Stimulated activated CD4-positive, alpha-beta T cell treated with anti-CD3 and anti-CD28 coated beads, Interleukin-12 subunit alpha, Interleukin-12 subunit beta, amount 100 ng/mL, for 4 hours (primary cell): Measurements from ENCODE around the gene TTC12.

ENCODE experiments used
- DNase-seq: peaks from one replicate; pipeline ENCODE4 v3.0.0-alpha.2; 2020

The TTC12 gene

GRCh38 chr11:113331441-113331840 lies 17.1 kb downstream of the TTC12 start:
- DNase-seq, result no peak

- DNase-seq, result no peak
Measured at GRCh38 chr11:113332023-113332422, 17.6 kb downstream of the TTC12 start.

GRCh38 chr11:113332638-113333329 lies 18.4 kb downstream of the TTC12 start:
- DNase-seq, result no peak

- no peak for DNase-seq
Measured at GRCh38 chr11:113334183-113334582, 19.8 kb downstream of the TTC12 start.

GRCh38 chr11:113338730-113339129 lies 24.3 kb downstream of the TTC12 start:
- no peak for DNase-seq

GRCh38 chr11:113339929-113340589 lies 25.7 kb downstream of the TTC12 start:
- no peak for DNase-seq

- DNase-seq, result no peak
Measured at GRCh38 chr11:113341388-113342165, 27.2 kb downstream of the TTC12 start.

GRCh38 chr11:113345978-113346377 lies 31.6 kb downstream of the TTC12 start:
- DNase-seq, result no peak

- no peak for DNase-seq
Measured at GRCh38 chr11:113349528-113349927, 35.1 kb downstream of the TTC12 start.

- DNase-seq, result no peak
Measured at GRCh38 chr11:113350336-113351067, 36.1 kb downstream of the TTC12 start.

GRCh38 chr11:113351068-113351450 lies 36.7 kb downstream of the TTC12 start:
- DNase-seq, result no peak

GRCh38 chr11:113351480-113351879 lies 37.1 kb downstream of the TTC12 start:
- DNase-seq, result no peak

GRCh38 chr11:113356203-113356602 lies 41.8 kb downstream of the TTC12 start:
- no peak for DNase-seq

GRCh38 chr11:113363406-113363805 lies 49.0 kb downstream of the TTC12 start:
- DNase-seq, result no peak

- no peak for DNase-seq
Measured at GRCh38 chr11:113363996-113364641, 49.7 kb downstream of the TTC12 start.

- no peak for DNase-seq
Measured at GRCh38 chr11:113365895-113366294, 51.5 kb downstream of the TTC12 start.

- DNase-seq, result no peak
Measured at GRCh38 chr11:113369411-113369810, 55.0 kb downstream of the TTC12 start.

- DNase-seq, result no peak
Measured at GRCh38 chr11:113370634-113371033, 56.3 kb downstream of the TTC12 start.

- DNase-seq, result no peak
Measured at GRCh38 chr11:113372309-113372708, 57.9 kb downstream of the TTC12 start.

GRCh38 chr11:113373306-113373705 lies 58.9 kb downstream of the TTC12 start:
- no peak for DNase-seq

- DNase-seq, result no peak
Measured at GRCh38 chr11:113373981-113374560, 59.7 kb downstream of the TTC12 start.

- no peak for DNase-seq
Measured at GRCh38 chr11:113375402-113375801, 61.0 kb downstream of the TTC12 start.
